Measurements from ENCODE around the gene ACADL.

Gene ACADL

DNA sequence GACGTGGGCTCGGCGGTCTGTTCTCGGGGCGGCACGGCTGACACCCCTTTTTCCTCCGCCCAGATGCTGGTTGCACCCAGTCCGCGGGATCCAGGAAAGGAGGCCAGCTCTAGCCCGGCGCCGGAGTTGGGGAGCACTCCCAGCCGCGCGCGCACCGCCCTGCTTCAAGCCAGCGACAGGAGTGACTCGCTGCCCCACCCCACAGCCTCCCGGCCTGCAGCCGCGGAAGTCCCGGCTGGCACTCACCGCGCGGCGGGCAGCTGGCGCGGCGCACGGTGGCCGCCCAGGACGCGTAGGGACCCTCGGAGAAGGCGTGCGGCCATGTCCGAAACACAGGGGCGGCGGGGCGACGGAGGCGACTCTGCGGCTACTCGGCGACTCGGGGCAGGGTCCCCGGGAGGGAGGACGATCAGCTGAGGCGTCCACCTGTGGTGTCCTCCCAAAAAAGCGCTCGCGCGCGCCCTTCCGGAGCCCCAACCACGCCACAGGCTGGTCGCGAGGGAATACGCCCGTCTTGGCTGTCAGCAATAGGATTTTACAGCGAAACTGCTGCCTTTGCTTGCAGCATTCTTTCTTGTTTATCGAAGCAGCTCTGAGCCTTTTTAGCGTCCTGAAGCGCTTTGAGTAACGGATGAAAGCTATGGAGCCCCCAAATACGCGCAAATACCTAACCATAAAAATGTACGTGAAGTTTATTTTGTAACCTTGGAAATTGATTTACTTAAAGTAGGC lies at the start of gene ACADL:
TSS of gene ACADL (minus strand) at position 507 of the 732 bp plus-strand sequence. CDS start at position 323, 184 bp downstream.
- H3K9me3 Mint-ChIP-seq = no peaks in the 10 kb centered on the region
- no peak within 1 kb of the TSS for H3K27ac Mint-ChIP-seq
- ATAC-seq (peak; percentile 52), DNase-seq (peak; percentile 6)
- H3K27me3 Mint-ChIP-seq = peaks cover 55% of the 10 kb centered on the region
- peaks cover 3% of the 10 kb centered on the region for H3K4me1 Mint-ChIP-seq
- H3K36me3 Mint-ChIP-seq (ENCODE audit: low read depth) = no peaks in the 10 kb centered on the region
- H3K4me3 Mint-ChIP-seq = no peak within 1 kb of the TSS

DNA sequence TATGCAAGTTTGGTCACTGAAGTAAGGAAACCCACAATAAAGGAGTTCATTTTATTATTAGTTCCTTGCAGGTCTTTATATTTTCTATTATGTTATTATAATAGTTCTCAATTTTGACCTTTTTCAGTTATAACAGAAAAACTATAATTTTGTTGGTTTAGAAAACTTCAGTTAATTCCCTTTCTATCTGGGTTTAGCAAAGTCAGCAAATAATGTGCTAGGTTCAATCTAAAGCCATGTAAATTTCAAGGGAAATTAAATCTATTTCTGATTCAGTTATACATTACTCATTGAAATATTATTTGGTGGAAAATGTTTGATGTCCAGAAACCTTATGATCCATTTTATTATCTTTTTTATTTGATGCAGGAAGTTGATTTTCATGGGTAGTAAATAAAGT lies 46.1 kb upstream of the ACADL start:
- no peak for DNase-seq
- Mint-ChIP-seq H3K27me3 (no peaks in the 10 kb centered on the region), H3K4me3 (no peak overlapping the region), H3K27ac (no peak overlapping the region), H3K4me1 (no peaks in the 10 kb centered on the region), H3K36me3 (ENCODE audit: low read depth) (no peaks in the 10 kb centered on the region), H3K9me3 (peaks cover 3% of the 10 kb centered on the region)
- ATAC-seq = no peak

DNA sequence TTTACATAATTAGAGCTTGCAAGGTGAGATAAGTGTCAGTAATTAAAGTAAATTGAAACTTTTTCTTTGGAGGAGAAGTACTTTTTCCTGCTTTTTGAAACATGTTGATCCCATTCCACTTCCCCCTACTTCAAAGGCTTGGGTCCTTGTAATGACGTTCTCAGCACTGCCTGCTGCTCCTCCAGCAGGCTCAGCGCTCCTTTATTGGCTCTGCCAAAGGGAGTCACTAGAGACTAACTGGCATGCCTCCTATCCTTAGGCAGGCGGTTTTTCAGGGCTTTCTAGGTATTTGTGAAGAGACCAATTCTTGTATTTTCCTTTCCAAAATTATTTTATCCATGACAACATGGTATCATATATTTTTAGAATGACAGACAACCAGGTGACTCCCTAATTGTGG lies 43.9 kb upstream of the ACADL start:
- Mint-ChIP-seq H3K36me3 (ENCODE audit: low read depth) (no peaks in the 10 kb centered on the region), H3K9me3 (peaks cover 3% of the 10 kb centered on the region), H3K27me3 (no peaks in the 10 kb centered on the region), H3K27ac (no peak overlapping the region), H3K4me1 (no peaks in the 10 kb centered on the region), H3K4me3 (no peak overlapping the region)
- DNase-seq (no peak), ATAC-seq (no peak)

DNA sequence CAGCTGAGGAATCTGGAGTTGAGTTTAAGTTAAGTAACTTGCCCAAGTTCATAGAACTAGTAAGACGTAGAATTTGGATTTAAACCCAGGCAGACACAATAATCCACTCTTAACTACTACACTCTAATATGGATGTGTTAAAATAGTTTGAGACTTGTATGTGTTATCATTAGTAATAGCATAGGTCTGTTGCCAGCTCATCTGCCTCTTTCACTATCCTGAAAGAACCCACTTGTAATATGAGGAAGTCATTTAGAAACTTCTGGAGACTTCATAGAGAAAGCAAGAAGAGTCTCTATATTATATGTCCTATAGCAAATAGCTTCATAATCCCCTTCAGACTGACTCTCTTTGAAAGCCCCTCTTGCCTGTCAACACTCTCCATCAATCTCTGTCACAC lies 43.0 kb upstream of the ACADL start:
- H3K27me3 Mint-ChIP-seq = no peaks in the 10 kb centered on the region

DNA sequence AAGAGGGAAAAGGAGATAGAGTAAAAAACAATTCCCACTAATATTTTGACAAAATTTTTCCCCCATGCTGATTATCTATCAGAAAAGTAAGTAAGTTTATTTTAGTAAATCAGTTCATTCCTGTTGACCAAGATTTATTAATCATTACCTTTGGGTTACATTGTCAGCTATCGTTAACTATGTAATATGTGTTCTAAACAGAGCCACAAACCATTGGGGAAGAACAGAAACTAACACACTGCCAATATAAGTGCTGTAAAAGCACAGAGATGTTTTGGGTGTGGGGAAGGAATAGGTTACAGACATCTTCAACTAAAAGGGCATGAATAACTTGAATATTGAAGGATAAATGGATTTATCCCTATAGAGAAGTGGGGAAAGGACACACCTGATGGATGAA lies 42.5 kb upstream of the ACADL start:
- ATAC-seq (no peak), DNase-seq (no peak)
- H3K4me3 Mint-ChIP-seq = no peak overlapping the region
- no peaks in the 10 kb centered on the region for H3K4me1 Mint-ChIP-seq
- no peak overlapping the region for H3K27ac Mint-ChIP-seq
- no peaks in the 10 kb centered on the region for H3K36me3 Mint-ChIP-seq (ENCODE audit: low read depth)
- H3K9me3 Mint-ChIP-seq = no peaks in the 10 kb centered on the region
- no peaks in the 10 kb centered on the region for H3K27me3 Mint-ChIP-seq

More for the DNA sequence above, 43.0 kb upstream of the ACADL start:
- Mint-ChIP-seq H3K4me3 (no peak overlapping the region), H3K36me3 (ENCODE audit: low read depth) (no peaks in the 10 kb centered on the region), H3K4me1 (no peaks in the 10 kb centered on the region), H3K27ac (no peak overlapping the region), H3K9me3 (no peaks in the 10 kb centered on the region)
- DNase-seq = no peak
- ATAC-seq = no peak

DNA sequence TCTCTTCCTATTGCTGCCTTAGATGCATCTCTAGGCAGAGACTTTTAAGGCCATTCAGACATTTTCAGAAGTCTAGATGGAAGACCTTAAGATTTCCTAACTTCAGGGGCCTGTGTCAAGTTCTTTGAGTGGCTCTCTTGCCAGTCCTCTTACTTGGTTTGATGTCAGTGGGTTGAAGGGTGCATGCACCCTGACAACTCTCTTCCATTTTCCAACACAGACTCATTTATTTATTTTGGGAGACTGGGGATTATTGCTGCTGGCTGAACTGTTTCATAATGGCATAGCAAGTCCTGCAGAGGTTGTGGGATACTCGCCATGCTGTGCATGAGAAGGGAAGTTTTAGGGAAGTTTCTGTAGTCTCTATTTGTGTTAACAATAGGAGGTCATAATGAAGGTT lies 39.0 kb upstream of the ACADL start:
- no peak overlapping the region for H3K27ac Mint-ChIP-seq

DNA sequence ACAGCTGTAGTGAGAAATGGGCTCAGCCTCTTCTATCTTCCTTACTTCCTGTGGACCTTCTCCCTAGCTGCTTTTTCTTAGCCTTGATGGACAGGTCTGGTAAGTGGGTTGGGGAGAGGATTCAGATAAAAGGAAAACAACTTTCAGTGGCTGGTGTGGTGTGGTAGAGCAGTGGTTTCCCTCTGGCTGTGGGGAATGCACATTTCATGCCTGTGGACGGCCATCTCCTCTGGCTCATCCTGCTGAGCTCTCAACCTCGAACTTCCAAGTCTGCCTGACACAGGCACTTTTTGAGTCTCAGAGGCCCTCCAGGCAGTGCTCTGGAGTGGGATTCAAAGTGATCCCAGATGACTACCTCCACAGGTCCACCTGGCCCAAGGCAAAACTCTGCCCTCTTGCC lies 38.6 kb upstream of the ACADL start:
- DNase-seq (no peak), ATAC-seq (no peak)
- Mint-ChIP-seq H3K27ac (no peak overlapping the region), H3K4me1 (no peaks in the 10 kb centered on the region), H3K9me3 (no peaks in the 10 kb centered on the region), H3K27me3 (peaks cover 2% of the 10 kb centered on the region), H3K4me3 (no peak overlapping the region), H3K36me3 (ENCODE audit: low read depth) (no peaks in the 10 kb centered on the region)

More for the DNA sequence above, 39.0 kb upstream of the ACADL start:
- Mint-ChIP-seq H3K27me3 (peaks cover 2% of the 10 kb centered on the region), H3K36me3 (ENCODE audit: low read depth) (no peaks in the 10 kb centered on the region), H3K9me3 (no peaks in the 10 kb centered on the region), H3K4me3 (no peak overlapping the region), H3K4me1 (no peaks in the 10 kb centered on the region)
- DNase-seq = no peak
- no peak for ATAC-seq

DNA sequence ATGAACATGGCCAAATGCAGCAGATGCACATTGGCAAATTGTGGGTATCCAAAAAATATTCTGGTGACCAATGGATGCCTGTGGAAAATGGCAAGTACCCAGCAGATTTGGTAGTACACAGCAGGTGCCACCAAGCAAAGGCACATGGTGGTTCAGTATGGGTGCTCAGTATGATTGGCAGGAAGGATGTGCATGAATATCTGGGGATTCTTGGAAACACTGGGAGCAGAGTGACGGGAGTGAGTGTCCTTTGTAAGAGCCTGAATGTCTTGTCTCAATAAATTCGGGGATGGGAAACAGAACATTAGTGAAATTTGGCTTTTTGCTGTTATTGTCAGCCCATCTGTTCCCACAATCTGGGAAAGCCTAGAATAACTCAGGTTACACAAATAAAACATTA lies 36.8 kb upstream of the ACADL start:
- DNase-seq = no peak
- no peaks in the 10 kb centered on the region for H3K4me1 Mint-ChIP-seq
- no peaks in the 10 kb centered on the region for H3K36me3 Mint-ChIP-seq (ENCODE audit: low read depth)
- H3K27ac Mint-ChIP-seq = no peak overlapping the region
- no peaks in the 10 kb centered on the region for H3K9me3 Mint-ChIP-seq
- ATAC-seq = no peak
- H3K27me3 Mint-ChIP-seq = peaks cover 2% of the 10 kb centered on the region
- no peak overlapping the region for H3K4me3 Mint-ChIP-seq

DNA sequence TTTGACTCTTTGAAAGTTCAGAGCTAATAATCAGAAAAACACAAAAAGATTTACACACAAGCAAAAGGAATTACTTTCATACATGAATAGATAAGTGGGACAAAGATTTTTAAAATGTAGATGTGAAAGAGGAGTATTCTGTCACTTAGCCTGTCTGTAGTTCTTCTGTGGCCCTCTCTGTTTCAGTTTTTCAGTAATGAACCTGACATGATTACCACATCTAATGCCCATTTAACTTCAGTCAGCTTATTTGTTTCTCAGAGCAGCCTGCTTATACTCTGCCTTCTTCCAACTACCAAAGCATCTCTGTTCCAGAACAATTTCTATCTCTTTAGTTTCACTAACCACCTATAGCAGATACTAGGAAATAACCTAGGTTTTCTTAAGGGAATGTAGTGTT lies 34.4 kb upstream of the ACADL start:
- ATAC-seq (no peak), DNase-seq (no peak)
- Mint-ChIP-seq H3K27ac (no peak overlapping the region), H3K27me3 (peaks cover 2% of the 10 kb centered on the region), H3K9me3 (no peaks in the 10 kb centered on the region), H3K4me3 (no peak overlapping the region), H3K4me1 (no peaks in the 10 kb centered on the region), H3K36me3 (ENCODE audit: low read depth) (no peaks in the 10 kb centered on the region)

DNA sequence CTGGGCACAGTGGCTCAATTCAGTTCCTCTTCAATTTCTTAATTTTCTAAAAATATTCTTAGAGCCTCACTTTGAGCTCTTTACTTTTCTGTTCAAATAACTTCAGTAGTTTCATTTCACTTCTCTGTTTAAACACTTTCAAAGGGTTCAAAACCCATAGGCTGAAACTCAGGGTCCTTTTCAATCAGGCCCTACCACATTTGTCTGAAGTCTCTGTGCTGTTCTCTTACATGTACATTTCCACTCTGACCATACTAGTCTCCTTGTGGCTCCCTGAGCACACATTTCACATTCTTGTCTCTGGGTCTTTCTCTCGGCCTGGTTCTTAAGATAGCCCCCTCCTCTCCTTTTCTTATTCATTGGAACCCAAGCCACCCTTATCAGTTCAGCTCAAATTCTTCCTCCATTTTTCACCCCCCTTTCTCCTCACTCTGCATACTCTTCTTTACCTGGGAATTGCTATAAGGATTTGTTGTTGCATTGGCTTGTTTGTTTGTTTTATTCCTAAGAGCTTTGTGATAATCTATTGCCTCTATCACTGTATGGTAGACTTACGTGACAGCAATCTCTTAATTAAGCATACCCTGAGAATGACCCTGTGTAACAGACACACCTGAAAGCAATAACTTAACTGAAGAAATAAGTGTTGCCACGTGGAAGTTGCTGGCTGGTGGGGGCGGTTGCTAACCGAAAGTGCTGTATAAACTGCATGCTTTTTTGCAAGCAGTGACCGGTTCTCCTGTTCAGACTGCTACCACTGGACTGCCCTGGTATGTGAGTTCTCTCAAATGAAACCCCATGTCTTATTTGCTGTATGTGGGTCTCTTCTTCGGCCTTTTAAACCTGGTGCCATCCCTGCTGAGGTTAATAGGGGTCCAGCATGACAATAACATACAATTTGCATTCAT lies 27.7 kb upstream of the ACADL start:
- Mint-ChIP-seq H3K4me1 (no peaks in the 10 kb centered on the region), H3K27me3 (no peaks in the 10 kb centered on the region), H3K27ac (no peak overlapping the region), H3K4me3 (no peak overlapping the region), H3K36me3 (ENCODE audit: low read depth) (no peaks in the 10 kb centered on the region), H3K9me3 (no peaks in the 10 kb centered on the region)
- DNase-seq (no peak), ATAC-seq (no peak)

DNA sequence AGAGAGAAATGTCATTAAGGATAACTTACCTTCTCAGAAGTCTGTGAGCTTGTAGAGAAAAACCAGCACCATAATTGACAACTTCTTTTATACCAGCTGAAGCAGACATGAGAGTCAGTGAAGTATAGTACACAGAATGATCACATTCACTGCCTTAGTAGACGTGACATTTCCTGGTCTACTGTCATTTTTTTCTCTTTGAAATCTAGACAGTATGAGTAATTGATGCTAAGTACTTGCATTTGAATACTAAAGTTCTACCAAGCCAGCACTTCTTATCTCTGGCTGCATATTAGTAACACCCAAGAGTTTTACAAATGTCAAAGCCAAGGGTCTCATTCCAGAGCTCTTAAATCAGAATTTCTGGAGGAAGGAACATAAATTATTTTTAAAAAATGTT lies 25.4 kb upstream of the ACADL start:
- no peak for DNase-seq
- Mint-ChIP-seq H3K4me1 (no peaks in the 10 kb centered on the region), H3K27ac (no peak overlapping the region), H3K27me3 (no peaks in the 10 kb centered on the region), H3K9me3 (no peaks in the 10 kb centered on the region), H3K4me3 (no peak overlapping the region), H3K36me3 (ENCODE audit: low read depth) (no peaks in the 10 kb centered on the region)
- no peak for ATAC-seq

DNA sequence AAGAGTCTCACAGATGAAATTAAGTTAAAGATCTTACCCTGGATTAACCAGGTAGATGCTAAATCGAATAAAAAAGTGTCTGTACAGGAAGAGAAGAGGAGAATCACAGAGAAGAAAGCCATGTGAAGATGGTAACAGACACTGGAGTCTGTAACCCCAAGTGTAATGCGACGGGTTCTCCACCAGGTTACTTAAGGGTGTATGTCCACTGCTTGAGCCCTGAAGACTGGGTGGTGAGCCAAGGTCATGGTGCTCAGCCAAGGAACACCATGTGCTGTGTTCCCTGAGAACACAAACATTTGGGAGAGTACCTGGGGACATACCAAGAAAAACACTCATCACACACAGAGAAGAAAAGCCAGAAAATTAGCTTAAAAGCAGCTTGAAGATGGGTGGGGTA lies 8.2 kb upstream of the ACADL start:
- Mint-ChIP-seq H3K4me1 (no peaks in the 10 kb centered on the region), H3K9me3 (no peaks in the 10 kb centered on the region), H3K27me3 (peaks cover 7% of the 10 kb centered on the region), H3K27ac (no peak overlapping the region), H3K36me3 (ENCODE audit: low read depth) (no peaks in the 10 kb centered on the region), H3K4me3 (no peak overlapping the region)
- DNase-seq = no peak
- ATAC-seq = no peak

DNA sequence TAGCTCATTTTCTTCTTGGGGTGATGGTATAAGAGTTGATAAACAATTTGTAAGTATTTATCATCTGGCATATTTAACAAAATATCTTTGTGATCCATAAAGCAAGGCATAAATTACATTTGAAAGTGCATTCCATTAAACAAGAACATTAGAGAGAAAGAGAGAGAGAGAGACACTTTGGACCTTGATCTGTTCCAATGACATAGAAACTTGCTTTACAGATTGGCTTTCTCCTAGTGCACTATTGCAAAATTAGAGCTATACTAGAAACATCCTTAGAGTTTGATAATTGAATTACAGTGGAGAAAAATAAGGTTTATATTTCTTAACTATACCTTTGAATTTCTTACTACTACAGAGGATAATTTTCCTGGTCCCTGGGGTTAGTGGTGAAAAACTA lies 5.7 kb upstream of the ACADL start:
- no peaks in the 10 kb centered on the region for H3K36me3 Mint-ChIP-seq (ENCODE audit: low read depth)
- peaks cover 18% of the 10 kb centered on the region for H3K27me3 Mint-ChIP-seq
- no peak overlapping the region for H3K4me3 Mint-ChIP-seq
- ATAC-seq (no peak), DNase-seq (no peak)
- H3K27ac Mint-ChIP-seq = no peak overlapping the region
- H3K9me3 Mint-ChIP-seq = no peaks in the 10 kb centered on the region
- no peaks in the 10 kb centered on the region for H3K4me1 Mint-ChIP-seq

DNA sequence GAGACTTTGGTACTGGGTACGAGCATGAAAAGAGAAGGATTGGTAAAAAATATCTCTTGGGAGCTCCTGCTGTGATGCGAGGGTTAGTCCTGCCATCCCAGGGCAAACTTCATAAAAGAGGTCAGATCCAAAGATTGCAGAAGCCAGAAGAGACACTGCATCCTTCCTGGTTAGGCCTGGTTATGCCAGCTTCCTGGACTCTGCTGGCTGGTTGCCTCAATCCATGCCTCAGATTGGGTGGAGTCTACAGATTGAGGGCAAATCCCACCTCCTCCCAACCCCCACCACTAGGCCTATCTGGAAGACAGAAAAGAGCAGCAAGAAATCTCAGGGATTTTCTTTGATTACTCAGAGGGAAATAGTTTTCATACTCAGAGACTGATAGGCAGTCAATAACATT lies 5.3 kb upstream of the ACADL start:
- peaks cover 22% of the 10 kb centered on the region for H3K27me3 Mint-ChIP-seq
- H3K27ac Mint-ChIP-seq = no peak overlapping the region
- H3K36me3 Mint-ChIP-seq (ENCODE audit: low read depth) = no peaks in the 10 kb centered on the region
- ATAC-seq = no peak
- H3K9me3 Mint-ChIP-seq = no peaks in the 10 kb centered on the region
- H3K4me3 Mint-ChIP-seq = no peak overlapping the region
- DNase-seq = no peak
- no peaks in the 10 kb centered on the region for H3K4me1 Mint-ChIP-seq

DNA sequence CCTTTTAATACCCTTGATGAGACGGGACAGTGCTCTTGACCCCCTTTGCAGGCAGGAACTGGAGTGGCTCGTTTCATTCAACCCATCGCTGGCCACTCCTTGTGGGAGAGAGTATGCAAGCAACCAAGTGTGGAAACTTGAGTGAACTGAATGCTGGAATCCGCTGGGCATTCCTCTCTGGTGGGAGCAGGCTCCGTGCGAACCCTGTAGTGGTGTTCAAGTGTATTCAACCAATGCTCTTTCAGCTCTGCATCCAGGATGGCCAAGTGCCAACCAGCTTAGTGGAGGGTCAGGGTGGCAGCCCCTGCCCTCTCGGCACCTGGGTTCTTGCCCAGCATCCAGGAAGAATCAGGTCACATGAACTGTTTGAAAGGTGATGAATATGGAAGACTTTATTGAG lies 3.3 kb upstream of the ACADL start:
- Mint-ChIP-seq H3K36me3 (ENCODE audit: low read depth) (no peaks in the 10 kb centered on the region), H3K27ac (no peak overlapping the region), H3K4me3 (no peak overlapping the region), H3K4me1 (peaks cover 3% of the 10 kb centered on the region), H3K9me3 (no peaks in the 10 kb centered on the region), H3K27me3 (peaks cover 35% of the 10 kb centered on the region)
- no peak for ATAC-seq
- DNase-seq = no peak
